HUDEP-2 (cell line): ENCODE data around the gene TTC22.

Experiments used
- DNase-seq, 76 experiments: peaks; one replicate each; lab custom pipeline; 2025; ENCODE audit not compliant: unreplicated experiment in 76 of 76; lab: John Stamatoyannopoulos, UW

Gene TTC22

GRCh38 chr1:54835131-54835898 lies 34.2 kb upstream of the TTC22 start:
- DNase-seq, result no peak

- no peak for DNase-seq
Measured at GRCh38 chr1:54834007-54834541, 33.0 kb upstream of the TTC22 start.

DNA sequence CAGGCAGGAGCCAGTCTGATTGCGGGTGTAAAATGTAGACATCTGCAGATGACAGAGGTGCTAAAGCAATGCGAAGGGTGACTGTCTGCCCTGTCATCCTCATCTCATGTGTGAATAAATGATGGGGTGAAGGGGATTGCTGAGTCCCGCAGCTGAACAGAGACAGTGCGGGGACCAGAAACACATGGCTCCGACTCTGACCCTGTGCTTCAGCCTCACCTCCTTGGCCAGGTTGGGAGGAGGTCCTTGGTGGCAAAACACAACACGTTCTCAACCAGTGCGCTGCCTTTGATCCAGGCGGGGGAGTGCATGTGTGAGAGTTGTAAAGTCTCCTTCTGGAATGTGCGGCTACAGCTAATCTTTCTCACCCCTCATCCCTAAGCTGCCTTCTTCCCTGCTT lies 32.0 kb upstream of the TTC22 start:
- no peak for DNase-seq

GRCh38 chr1:54826226-54826816 lies 25.2 kb upstream of the TTC22 start:
- no peak for DNase-seq

GRCh38 chr1:54825696-54826095 lies 24.6 kb upstream of the TTC22 start:
- no peak for DNase-seq

DNA sequence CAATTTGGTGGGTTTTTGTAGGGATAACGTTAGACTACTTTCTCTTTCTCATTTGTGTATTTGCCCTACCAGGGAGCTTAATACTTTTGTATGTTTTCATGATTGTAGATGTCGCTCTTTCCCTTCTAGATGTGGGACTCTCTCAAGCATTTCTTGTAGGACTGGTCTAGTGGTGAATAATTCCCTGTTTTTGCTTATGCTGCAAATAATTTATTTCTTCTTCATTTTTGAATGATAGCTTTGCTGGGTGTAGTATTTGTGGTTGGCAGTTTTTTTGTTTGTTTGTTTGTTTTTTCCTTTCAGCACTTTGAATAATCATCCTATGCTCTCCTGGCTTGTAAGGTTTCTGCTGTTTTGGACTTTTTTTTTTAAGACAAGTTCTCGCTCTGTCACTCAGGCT lies 22.5 kb upstream of the TTC22 start:
- DNase-seq, result no peak

DNA sequence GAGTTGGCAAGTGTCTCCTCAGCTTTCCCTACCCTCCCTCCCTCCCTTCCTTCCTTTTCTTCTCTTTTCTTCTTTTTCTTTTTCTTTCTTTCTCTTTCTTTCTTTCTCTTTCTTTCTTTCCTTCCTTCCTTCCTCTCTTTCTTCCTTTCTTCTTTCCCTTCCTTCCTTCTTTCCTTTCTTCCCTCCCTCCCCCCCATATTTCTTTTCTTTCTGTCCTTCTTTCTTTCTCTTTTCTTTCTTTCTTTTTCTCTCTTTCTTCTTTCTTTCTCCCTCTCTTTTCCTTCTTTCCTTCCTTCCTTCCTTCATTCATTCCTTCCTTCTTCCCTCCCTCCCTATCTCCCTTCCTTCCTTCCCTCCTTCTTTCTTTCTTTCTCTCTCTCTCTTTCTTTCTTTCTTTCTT lies 18.6 kb upstream of the TTC22 start:
- DNase-seq, result no peak

GRCh38 chr1:54819195-54819536 lies 18.0 kb upstream of the TTC22 start:
- no peak for DNase-seq

DNA sequence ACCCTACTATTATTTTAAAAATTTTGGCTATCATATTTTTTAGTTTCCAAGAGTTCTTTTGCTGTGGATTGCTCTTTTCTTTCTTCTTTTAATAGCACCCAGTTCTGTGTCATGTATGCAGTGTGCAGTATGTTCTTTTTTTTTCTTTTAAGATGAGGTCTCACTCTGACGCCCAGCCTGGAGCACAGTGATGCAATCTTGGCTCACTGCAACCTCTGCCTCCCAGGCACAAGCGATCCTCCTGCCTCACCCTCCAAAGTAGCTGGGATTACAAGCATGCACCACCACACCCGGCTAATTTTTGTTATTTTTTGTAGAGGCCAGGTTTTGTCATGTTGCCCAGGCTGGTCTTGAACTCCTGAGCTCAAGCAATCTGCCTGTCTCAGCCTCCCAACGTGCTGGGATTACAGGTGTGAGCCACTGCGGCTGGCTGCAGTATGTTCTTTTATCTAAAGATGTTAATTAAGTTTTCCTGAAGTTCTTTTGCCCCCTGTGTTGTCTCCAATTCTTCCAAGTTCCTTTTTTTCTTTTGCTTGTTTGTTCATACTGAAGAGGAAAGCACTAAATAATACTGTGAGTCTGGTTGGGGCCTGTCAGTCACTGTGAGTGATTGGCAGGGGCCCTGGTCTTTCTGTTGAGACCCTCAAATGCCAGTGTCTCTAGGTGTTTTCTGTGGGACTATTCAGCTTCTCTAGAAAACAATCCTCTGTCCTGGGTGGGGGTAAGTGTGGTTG lies 17.5 kb upstream of the TTC22 start:
- DNase-seq, result no peak

- DNase-seq, result no peak
Measured at GRCh38 chr1:54816951-54817350, 15.8 kb upstream of the TTC22 start.

DNA sequence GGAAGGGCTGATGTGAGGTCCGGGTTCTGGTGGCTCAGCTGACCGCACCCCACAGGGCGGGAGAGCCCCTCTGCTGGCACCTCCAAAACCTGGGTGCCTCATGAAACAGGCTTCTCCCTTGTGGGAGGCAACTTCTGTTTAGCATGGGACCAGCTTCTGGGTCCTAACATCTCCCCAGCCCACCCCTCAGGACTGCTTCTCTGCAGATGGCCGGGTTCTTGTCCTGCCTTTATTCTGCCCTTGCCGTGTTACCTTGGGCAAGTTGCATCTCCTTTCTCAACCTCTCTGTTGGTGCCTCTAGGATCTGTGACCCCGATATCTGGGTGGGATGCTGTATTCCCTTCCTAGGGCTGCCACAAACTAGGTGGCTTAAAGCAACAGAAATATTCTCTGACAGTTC lies 15.0 kb upstream of the TTC22 start:
- no peak for DNase-seq

DNA sequence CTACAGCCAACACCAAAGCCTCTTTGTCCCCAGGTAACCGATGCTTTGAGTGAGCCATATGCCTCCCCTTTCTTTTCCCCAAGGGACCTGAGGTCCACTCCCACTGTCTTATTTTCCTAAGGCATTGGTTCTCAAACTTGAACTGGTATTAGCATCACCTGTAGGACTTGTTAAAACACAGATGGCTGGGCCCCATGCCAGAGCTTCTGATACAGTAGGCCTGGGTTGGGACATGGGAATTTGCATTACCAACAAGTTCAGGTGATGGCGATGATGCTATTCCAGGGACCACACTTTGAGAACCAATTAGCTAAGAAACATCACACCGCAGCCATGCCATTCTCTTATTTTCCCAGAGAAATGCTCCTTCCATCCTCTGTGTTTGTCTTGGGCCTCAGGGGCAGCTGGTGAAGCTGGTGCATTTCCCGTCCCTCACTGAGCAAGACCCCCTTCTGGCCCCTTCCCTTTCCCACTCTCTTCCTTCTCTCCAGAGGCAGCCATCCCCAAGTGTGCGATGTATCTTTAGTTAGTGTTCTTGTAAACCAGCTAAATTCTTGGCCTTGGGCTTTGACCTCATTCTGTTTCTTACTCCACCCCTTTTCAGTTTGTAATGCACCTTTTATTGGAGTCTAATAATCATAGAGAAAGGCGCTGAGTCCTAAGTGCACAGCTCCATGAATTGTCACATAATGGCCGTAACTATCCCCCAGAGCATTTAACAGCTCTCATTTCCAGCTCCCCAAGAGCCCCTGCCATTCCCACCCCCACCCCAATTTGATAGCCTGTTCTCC lies 14.2 kb upstream of the TTC22 start:
- no peak for DNase-seq

GRCh38 chr1:54814571-54814970 lies 13.4 kb upstream of the TTC22 start:
- no peak for DNase-seq

- no peak for DNase-seq
Measured at GRCh38 chr1:54814126-54814498, 13.0 kb upstream of the TTC22 start.

- DNase-seq, result no peak
Measured at GRCh38 chr1:54813485-54814125, 12.5 kb upstream of the TTC22 start.

DNA sequence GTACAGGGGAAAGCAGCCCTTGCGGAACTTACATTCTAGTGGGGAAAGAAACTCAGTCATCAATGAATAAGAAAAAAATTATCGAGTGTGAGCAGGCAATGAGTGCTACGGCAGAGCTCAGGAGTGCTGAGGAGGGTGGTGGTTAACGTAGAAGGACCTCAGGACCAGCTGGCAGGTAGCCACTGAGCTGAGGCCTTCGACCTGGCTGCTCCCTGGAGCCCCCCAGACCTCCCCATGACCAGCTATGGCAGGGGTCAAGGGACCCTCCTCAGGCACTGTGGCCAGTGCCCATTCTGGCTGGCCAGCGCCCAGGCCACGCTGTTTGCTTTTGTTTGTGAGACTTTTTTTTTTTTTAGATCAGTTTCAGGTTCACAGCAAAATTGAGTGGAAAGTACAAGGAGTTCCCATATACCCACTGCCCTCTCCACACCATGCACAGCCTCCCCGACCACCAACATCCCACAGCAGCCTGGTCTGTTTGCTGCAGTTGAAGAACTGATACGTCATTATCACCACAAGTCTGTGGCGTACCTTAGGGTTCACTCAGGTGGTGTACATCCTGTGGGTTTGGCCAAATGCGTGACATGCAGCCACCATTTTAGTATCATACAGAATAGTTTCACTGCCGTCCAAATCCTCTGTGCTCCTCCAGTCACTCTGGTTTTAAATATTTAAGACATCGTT lies 11.8 kb upstream of the TTC22 start:
- DNase-seq, result no peak

- DNase-seq, result no peak
Measured at GRCh38 chr1:54811739-54812655, 10.9 kb upstream of the TTC22 start.

DNA sequence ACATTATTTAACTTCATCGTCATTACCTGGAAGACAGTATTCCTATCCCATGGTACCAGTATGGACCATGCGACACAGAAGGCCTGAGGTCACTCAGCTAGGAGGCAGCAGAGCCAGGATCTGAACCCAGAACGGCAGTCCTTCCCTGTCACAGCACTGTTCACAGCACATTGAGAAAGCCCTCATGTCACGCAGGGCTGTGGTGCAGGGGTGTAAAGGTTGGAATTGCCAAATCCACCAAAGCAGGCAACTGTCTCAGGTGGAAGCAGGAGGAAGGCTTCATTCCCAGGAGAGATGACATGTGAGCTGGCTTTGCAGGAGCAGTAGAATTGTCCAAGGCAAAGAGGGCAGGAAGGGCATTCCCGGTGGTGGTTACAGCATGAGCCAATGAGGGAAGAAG lies 9.9 kb upstream of the TTC22 start:
- DNase-seq, result no peak
